ENCODE results near the gene TIMM23. TPM values are rescaled to one million over a fixed set of nuclear protein-coding genes. Genes with fewer than 3 reads are reported as not detected.
"Not testable (repeated sequence)": the region's sequence is repeated elsewhere in the genome, so short reads cannot be mapped to it uniquely, and the experiment has no call there.

The TIMM23 gene, protein sequence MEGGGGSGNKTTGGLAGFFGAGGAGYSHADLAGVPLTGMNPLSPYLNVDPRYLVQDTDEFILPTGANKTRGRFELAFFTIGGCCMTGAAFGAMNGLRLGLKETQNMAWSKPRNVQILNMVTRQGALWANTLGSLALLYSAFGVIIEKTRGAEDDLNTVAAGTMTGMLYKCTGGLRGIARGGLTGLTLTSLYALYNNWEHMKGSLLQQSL
- total RNA-seq = 10 to 100 TPM; 12.9 to 21.5 (median 18.8) TPM
- 10 to 100 TPM; 28.2 to 32.7 TPM for polyA plus RNA-seq

DNA sequence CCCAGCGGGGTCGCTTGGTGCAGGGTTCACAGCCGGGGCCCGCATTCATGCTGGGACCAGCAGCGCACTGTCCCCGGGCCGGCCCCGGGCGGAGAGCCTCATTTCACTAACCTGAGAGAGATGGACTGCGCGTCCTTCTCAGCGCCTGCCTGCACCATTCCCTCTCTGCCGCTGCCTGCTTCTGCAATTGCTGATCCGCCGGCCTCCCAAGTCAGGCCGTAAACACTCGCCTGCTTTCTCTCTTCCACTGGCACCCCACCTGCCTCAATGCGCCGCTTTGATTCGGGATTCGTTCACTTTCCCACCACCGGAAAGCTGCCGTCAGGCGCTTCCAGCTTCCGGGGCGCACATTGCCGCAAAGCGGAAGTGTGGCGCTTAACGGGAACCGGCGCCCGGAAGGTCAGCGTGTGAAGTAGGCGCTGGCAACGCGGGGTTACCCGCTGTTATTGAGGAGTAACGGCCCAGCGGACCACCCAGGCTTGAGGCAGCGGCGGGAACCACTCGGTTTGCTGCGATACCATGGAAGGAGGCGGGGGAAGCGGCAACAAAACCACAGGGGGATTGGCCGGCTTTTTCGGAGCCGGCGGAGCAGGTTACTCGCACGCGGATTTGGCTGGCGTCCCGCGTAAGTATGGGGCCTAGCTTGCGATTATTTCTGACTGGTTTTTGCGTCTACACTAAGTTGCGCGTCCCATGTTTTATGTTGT is at the start of gene TIMM23:
Gene TIMM23, plus strand, starts transcription at position 384 of the 707 bp plus-strand sequence. Its CDS starts 136 bp downstream, at position 520.
- H3K9me3 ChIP-seq; H3K36me3 ChIP-seq; intact Hi-C loops (cut with DNase I); FAIRE-seq; H3K27me3 ChIP-seq; H3K4me1 ChIP-seq: not testable (repeated sequence)
- Histone ChIP-seq H3K27ac (peak within 1 kb of the TSS in 3 of 4 donors; percentile 31 to 33 (median 33)), H3K4me3 (peak within 1 kb of the TSS; percentile 49 to 92 (median 68))
- ATAC-seq (peak; percentile 99), DNase-seq (peak; percentile 77 to 93 (median 82))
- WGBS, 2 donors = 0 to 1% methylated on average over 44 to 60 of the region's 60 CpGs

DNA sequence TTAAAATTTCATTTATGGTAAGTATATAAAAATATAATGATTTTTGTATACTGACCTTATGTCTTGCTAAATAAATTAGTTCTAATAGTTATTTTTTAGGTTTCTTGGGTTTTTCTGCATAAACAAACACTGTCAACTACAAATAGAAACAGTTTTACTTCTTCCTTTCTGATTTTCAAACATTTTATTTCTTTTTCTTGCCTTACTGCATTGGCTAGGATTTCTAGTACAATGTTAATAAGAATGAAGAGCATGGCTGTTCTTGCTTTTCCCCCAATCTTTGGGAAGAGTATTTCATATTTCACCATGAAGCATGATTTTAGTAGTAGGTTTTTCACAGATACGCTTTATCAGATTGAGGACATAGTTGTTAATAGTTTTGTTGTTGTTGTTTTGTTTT is 45.5 kb upstream of the TIMM23 start:
- H3K9me3 ChIP-seq; H3K4me1 ChIP-seq; ATAC-seq; H3K27ac ChIP-seq; H3K36me3 ChIP-seq; H3K27me3 ChIP-seq; FAIRE-seq; DNase-seq; intact Hi-C loops (cut with DNase I); H3K4me3 ChIP-seq: not testable (repeated sequence)
- WGBS, 2 donors = 97 to 98% methylated on average over 1 of the region's 1 CpG

DNA sequence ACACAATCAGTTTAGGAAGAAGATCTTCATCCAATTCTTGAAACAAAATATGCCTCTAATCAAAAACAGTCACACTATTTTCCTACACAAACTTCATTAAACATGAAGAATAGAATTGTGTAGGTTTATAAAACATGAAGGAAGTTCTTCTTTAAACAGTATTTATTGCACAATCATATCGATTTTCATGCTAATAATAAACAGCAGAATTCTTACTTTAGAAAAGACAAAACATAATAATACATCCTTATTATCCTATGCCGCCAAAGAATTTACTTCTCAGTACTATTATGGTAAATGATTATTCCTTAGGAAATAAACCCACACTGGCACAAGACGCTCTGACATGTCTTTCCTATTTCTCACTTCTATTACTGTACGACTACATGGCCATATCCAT is 41.0 kb upstream of the TIMM23 start:
- H3K36me3 ChIP-seq; H3K4me3 ChIP-seq; H3K9me3 ChIP-seq; H3K4me1 ChIP-seq; intact Hi-C loops (cut with DNase I); FAIRE-seq; ATAC-seq; DNase-seq; H3K27me3 ChIP-seq; H3K27ac ChIP-seq: not testable (repeated sequence)
- 66 to 75% methylated on average over 3 of the region's 4 CpGs for WGBS, 2 donors

DNA sequence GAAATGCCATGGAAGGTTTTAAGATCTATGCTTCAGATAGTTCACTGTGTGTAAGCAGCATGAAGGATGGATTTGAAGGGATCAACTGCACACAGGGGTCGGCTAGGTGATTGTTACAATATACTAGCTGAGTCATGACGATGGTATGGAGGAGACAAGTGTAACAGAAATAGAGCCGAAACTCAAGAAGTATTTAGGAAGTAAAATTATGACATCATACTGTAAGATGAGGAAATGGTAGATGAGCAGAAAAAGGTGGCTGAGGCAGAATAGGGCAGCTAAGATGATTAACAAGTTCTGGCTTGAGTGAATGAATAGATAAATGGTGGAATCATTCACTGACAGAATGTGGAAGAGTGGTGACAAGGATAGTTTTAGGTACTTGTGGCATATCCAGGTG is 37.5 kb upstream of the TIMM23 start:
- H3K4me3 ChIP-seq; DNase-seq; H3K36me3 ChIP-seq; H3K9me3 ChIP-seq; intact Hi-C loops (cut with DNase I); FAIRE-seq; H3K4me1 ChIP-seq; H3K27ac ChIP-seq; ATAC-seq; H3K27me3 ChIP-seq: not testable (repeated sequence)
- WGBS, 2 donors = 89 to 92% methylated on average over 3 of the region's 3 CpGs

DNA sequence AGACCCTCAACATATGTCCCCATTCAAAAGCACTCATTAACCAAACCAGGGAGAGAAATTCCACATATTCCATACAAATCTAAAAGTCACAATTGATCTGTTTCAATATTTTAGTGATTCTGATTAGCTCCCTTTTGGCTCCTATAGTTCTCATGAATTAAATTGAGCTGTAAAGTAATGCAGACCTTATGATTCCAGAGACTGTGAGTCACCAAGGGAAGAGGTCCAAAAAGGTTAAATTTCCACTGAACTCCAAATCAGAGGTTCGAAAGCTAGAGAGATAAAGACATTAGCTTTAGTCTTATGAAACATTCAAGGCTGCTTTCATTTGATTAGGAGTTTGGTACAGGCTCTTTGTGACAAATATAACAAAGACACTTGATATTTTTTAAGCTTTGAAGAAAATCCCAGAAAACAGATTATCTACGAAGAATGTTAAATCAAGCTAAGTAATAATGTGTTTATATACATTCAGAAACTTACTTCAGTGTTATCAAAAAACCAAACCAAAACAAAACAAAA is 33.1 kb upstream of the TIMM23 start:
- H3K27me3 ChIP-seq; H3K36me3 ChIP-seq; DNase-seq; H3K4me1 ChIP-seq; FAIRE-seq; H3K4me3 ChIP-seq; intact Hi-C loops (cut with DNase I); H3K27ac ChIP-seq; H3K9me3 ChIP-seq; ATAC-seq: not testable (repeated sequence)
- WGBS, 2 donors = 34 to 35% methylated on average over 2 of the region's 2 CpGs

DNA sequence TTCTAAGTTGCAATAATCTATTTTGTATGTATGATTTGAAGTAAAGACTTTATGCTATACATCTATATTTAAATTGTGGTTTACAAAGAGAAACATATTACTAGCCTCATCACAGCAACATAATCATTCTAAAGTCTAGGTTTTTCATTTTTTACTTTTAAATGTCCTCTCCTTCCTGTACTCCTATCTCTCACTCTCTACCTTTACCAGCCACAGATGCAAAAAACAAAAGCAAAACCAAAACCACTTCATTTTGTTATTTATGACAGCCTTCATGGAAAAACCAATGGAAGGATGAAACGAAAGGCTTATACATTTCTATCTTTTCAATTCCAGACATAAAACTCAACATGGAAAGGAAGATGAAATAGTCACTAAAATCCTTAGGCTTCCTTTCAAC is 31.1 kb upstream of the TIMM23 start:
- H3K27ac ChIP-seq; H3K4me3 ChIP-seq; H3K36me3 ChIP-seq; intact Hi-C loops (cut with DNase I); DNase-seq; H3K27me3 ChIP-seq; ATAC-seq; H3K4me1 ChIP-seq; H3K9me3 ChIP-seq; FAIRE-seq: not testable (repeated sequence)
- WGBS, 2 donors = no CpG with 5 or more reads among the region's 1 CpG

DNA sequence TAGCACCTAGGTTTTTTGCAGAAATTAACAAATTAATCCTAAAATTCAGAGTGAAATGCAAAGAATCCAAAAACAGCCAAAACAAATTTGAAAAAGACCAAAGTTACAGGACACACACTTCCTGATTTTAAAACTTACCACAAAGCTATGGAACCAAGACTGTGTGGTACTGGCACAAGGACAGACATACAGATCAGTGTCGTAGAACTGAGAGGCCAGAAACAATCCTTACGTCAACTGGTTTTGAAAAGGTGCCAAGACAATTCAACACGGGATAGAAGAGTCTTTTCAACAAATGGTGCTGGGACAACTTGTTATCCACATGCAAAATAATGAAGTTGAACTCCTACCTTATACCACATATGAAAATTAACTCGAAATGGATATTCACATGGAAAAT is 26.8 kb upstream of the TIMM23 start:
- ATAC-seq; FAIRE-seq; H3K4me1 ChIP-seq; intact Hi-C loops (cut with DNase I); H3K9me3 ChIP-seq; DNase-seq; H3K4me3 ChIP-seq; H3K27ac ChIP-seq; H3K27me3 ChIP-seq; H3K36me3 ChIP-seq: not testable (repeated sequence)
- WGBS, 2 donors = 77 to 94% methylated on average over 4 of the region's 4 CpGs

DNA sequence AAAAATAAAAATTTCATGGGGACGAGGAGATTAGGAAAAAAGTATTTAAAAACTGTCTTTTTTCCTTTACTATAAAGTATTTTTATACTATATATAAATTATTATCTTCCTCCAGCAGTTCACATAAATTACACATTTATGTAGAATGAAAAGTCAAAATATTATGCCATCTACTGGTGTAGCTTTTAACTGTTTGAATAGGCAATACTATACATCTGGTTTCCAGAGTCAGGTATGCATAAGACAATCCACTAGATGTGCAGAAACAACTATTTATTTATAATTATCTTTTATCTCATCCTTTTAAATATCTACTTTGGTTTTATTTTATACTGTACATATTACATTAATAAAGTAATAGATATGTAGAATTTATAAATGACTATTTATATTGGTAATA is 24.9 kb upstream of the TIMM23 start:
- H3K9me3 ChIP-seq; H3K27me3 ChIP-seq; intact Hi-C loops (cut with DNase I); DNase-seq; H3K27ac ChIP-seq; H3K36me3 ChIP-seq; H3K4me1 ChIP-seq; FAIRE-seq; H3K4me3 ChIP-seq; ATAC-seq: not testable (repeated sequence)
- 88 to 96% methylated on average over 1 of the region's 1 CpG for WGBS, 2 donors

DNA sequence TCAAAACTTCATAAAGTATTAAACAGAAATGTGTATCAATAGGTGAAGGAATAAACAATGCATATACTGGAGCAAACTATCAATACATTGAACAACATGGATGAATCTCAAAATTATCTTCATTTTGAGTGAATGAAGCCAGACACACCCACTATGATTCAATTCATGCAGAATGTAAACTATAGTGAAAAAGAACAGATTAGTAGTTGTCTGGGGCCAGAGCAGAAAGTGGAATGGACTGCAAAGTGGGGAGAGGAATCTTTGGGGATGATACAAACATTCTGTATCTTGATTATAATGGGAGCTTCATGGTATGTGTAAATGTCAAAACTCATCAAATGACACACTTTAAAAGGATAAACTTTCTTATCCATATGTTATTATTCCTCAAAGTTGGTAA is 23.5 kb upstream of the TIMM23 start:
- ATAC-seq = not testable (repeated sequence)

DNA sequence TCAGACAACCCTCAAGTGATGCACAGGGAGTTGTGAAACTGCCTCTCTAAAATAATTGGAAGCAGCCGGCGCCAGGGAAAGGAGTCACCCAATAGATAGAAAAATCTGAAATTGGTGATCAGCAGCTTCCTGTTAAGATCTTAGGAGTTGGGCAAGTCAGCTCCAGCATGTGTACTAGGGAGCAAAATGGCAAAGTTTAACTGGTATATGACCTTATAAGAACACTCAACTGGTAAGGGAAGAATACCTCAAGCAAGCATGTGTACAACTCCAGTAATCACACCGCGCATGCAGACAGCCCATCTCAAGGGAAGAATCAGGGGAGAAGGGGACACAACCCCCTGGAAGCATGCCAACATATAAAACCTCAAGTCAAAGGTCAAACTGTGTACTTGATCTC is 17.9 kb upstream of the TIMM23 start:
- ATAC-seq; H3K27me3 ChIP-seq; H3K27ac ChIP-seq; DNase-seq; FAIRE-seq; H3K36me3 ChIP-seq; intact Hi-C loops (cut with DNase I); H3K4me3 ChIP-seq; H3K9me3 ChIP-seq; H3K4me1 ChIP-seq: not testable (repeated sequence)
- 93 to 94% methylated on average over 4 of the region's 4 CpGs for WGBS, 2 donors

More for the DNA sequence above, 23.5 kb upstream of the TIMM23 start:
- H3K27me3 ChIP-seq; H3K4me3 ChIP-seq; FAIRE-seq; DNase-seq; intact Hi-C loops (cut with DNase I); H3K9me3 ChIP-seq; H3K36me3 ChIP-seq; H3K4me1 ChIP-seq; H3K27ac ChIP-seq: not testable (repeated sequence)

DNA sequence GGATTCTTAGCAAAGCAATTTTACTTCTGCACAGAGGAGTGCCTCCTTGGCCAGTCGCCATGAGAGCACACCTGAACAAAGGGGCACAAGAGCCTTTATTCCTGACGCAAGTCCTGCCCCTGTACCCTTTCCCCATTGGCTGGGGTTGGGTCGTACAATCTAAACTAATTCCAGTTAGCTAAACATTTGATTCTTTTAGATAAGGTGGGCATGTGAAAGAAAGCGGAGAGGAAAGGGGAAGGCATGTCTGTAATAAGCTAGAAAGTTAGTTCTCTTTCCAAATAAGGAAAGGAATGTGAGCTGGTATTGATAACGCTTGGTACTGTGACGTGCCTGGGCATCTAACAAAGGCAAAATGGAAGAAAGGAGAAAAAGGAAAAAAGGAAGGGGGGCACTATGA is 15.7 kb upstream of the TIMM23 start:
- H3K4me1 ChIP-seq; ATAC-seq; H3K4me3 ChIP-seq; DNase-seq; H3K27ac ChIP-seq; H3K9me3 ChIP-seq; intact Hi-C loops (cut with DNase I); FAIRE-seq; H3K27me3 ChIP-seq; H3K36me3 ChIP-seq: not testable (repeated sequence)
- WGBS, 2 donors = 59 to 66% methylated on average over 4 of the region's 6 CpGs

DNA sequence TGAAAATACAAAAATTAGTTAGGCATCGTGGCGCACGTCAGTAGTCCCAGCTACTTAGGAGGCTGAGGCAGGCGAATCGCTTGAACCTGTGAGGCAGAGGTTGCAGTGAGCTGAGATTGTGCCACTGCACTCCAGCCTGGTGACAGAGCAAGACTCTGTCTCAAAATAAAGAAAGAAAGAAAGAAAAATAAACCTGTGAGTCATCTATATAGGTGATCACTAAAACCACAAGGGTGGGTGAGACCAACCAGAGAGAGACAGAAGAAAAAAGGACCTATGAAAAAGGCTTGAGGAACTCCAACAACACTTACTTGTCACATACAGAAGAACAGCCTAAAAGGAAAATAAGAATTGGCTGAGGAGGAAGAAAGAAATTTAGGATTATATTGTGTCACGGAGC is 14.4 kb upstream of the TIMM23 start:
- FAIRE-seq = not testable (repeated sequence)

More for the DNA sequence above, 14.4 kb upstream of the TIMM23 start:
- H3K9me3 ChIP-seq; ATAC-seq; H3K27me3 ChIP-seq; H3K4me1 ChIP-seq; H3K27ac ChIP-seq; H3K4me3 ChIP-seq; H3K36me3 ChIP-seq; DNase-seq; intact Hi-C loops (cut with DNase I): not testable (repeated sequence)
- WGBS, 2 donors = 96% methylated on average over 6 of the region's 6 CpGs
